A673 (cell line): ENCODE results near the gene SAP30L. TPM values are rescaled to one million over a fixed set of nuclear protein-coding genes. Genes with fewer than 3 reads are reported as not detected.

ENCODE experiments used
- BruUV-seq: library from RNA; stranded (reverse); fragments of 400-500 nt; replicated peaks from 2 replicates; lab custom pipeline; 2021; lab: Mats Ljungman, UMichigan
- CTCF ChIA-PET: fragments of 300-600 bp; sonication (Branson Sonifier 250); formaldehyde crosslinking; loops from one replicate; lab custom pipeline; 2022; ENCODE audit warnings: antibody characterized with exemption; lab: Charles Lee
- POLR2A ChIA-PET: fragments of 300-600 bp; sonication (Branson Sonifier 250); formaldehyde crosslinking; loops from one replicate; lab custom pipeline; 2022; ENCODE audit warnings: antibody characterized with exemption; ENCODE audit not compliant: low non-redundant PET; lab: Charles Lee
- DNase-seq: peaks from one replicate; pipeline ENCODE4 v3.0.0-alpha.2; 2015; ENCODE audit warnings: low spot score
- H3K27ac ChIP-seq: fragments of 200-600 bp; sonication (generic); 2 replicates; pipeline ENCODE4 v1.5.1; 2016; ENCODE audit warnings: mixed run types, low read depth, mild to moderate bottlenecking, mixed read lengths, antibody characterized with exemption, low read length; ENCODE audit not compliant: poor library complexity, severe bottlenecking
- H3K27me3 ChIP-seq: fragments of 200-600 bp; sonication (generic); replicated peaks from 2 replicates; pipeline ENCODE4 v1.6.1; 2017; ENCODE audit warnings: mixed run types, low read depth, mild to moderate bottlenecking, mixed read lengths, antibody characterized with exemption, low read length; ENCODE audit not compliant: insufficient read depth, poor library complexity
- H3K36me3 ChIP-seq: fragments of 200-600 bp; sonication (generic); 2 replicates; pipeline ENCODE4 v1.6.1; 2016; ENCODE audit warnings: mixed run types, mild to moderate bottlenecking, mixed read lengths, antibody characterized with exemption, low read length; ENCODE audit not compliant: insufficient read depth, poor library complexity, severe bottlenecking
- H3K4me1 ChIP-seq: fragments of 200-600 bp; sonication (generic); 2 replicates; pipeline ENCODE4 v1.6.1; 2017; ENCODE audit warnings: mixed run types, mild to moderate bottlenecking, mixed read lengths, antibody characterized with exemption, low read length; ENCODE audit not compliant: insufficient read depth, poor library complexity, severe bottlenecking
- H3K4me3 ChIP-seq: fragments of 200-600 bp; sonication (generic); 2 replicates; pipeline ENCODE4 v1.5.1; 2016; ENCODE audit warnings: low read depth, mixed run types, mild to moderate bottlenecking, mixed read lengths, low read length; ENCODE audit not compliant: poor library complexity, severe bottlenecking
- H3K9me3 ChIP-seq: fragments of 200-600 bp; sonication (generic); 2 replicates; pipeline ENCODE4 v1.6.1; 2016; ENCODE audit warnings: mixed run types, low read depth, mild to moderate bottlenecking, mixed read lengths, antibody characterized with exemption, low read length; ENCODE audit not compliant: poor library complexity, severe bottlenecking
- EZH2 ChIP-seq: fragments of 200-600 bp; sonication (generic); IDR thresholded peaks from 2 replicates; pipeline ENCODE4 v1.6.1; 2017; ENCODE audit warnings: borderline replicate concordance, low read depth, mild to moderate bottlenecking, mixed read lengths, antibody characterized with exemption, low read length; ENCODE audit not compliant: poor library complexity, severe bottlenecking
- intact Hi-C: fragments of 100-400 bp; cut with micrococcal nuclease; formaldehyde crosslinking; loops from one replicate; pipeline ENCODE4 v1.10.0; 2022; ENCODE audit not compliant: unreplicated experiment
- total RNA-seq: library from RNA; stranded (reverse); gene quantifications from 2 replicates; pipeline ENCODE4 v1.2.3, GENCODE V29; 2021
- TF ChIP-seq, protein P1 (sequence below): fragments of 300-800, 200-600 bp; sonication (generic); conservative IDR thresholded peaks from 2 replicates; pipeline ENCODE4 v1.5.1; 2017; ENCODE audit warnings: low read depth, mild to moderate bottlenecking, antibody characterized with exemption, low read length, moderate library complexity, mixed read lengths

Gene SAP30L
- total RNA-seq, 1 experiment from 2014 or later: 29.2 TPM

DNA sequence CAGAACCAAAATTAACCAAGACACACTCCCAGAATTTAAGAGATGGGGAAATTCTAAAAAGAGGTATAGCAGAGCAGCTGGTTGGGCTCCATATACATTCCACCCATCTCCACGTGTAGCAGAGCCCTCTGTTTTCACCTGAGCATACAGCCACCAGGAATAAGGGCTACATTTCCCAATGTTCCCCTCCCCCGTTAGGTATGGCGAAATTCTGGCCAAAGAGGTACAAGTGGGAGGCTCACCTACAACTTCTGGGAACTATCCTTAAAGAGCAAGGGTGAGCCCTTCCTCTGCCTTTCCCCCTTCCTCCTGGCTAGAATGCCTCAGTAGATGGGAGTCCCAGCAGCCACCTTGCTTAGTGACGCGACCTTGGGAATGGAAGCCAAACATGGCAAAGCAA, 5.3 kb upstream of the SAP30L start:
- DNase-seq: no peak
- intact Hi-C loops: no loop called here
- H3K27me3 ChIP-seq: no peaks in the 10 kb centered on the region
- TF ChIP-seq, protein P1, sequence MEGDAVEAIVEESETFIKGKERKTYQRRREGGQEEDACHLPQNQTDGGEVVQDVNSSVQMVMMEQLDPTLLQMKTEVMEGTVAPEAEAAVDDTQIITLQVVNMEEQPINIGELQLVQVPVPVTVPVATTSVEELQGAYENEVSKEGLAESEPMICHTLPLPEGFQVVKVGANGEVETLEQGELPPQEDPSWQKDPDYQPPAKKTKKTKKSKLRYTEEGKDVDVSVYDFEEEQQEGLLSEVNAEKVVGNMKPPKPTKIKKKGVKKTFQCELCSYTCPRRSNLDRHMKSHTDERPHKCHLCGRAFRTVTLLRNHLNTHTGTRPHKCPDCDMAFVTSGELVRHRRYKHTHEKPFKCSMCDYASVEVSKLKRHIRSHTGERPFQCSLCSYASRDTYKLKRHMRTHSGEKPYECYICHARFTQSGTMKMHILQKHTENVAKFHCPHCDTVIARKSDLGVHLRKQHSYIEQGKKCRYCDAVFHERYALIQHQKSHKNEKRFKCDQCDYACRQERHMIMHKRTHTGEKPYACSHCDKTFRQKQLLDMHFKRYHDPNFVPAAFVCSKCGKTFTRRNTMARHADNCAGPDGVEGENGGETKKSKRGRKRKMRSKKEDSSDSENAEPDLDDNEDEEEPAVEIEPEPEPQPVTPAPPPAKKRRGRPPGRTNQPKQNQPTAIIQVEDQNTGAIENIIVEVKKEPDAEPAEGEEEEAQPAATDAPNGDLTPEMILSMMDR: no peak
- no peak for TF ChIP-seq EZH2
- H3K4me1 ChIP-seq: no peaks in the 10 kb centered on the region
- POLR2A ChIA-PET: no interaction called here
- no peak overlapping the region for H3K4me3 ChIP-seq
- CTCF ChIA-PET: no interaction called here
- no peak overlapping the region for H3K27ac ChIP-seq
- BruUV-seq: no TSS peak
- no peaks in the 10 kb centered on the region for H3K36me3 ChIP-seq
- H3K9me3 ChIP-seq: no peaks in the 10 kb centered on the region

DNA sequence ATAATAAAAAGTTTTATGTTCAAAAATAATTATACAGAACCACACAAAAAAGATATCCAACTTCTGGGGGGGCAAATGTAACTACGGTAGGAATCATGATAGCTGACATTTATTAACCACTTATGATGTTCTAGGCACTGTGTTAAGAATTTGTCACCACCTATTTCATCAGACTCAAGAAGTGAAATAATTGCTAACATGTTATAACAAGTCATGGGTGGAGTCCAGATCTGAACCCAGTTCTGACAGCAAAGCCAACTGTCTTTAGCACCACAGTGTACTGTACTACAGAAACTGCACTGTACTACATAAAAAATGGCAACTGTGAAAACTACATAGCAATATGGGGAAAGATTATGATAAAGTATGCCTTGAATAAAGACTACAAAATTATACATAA, 3.0 kb upstream of the SAP30L start:
- BruUV-seq: no TSS peak
- Histone ChIP-seq H3K4me1 (peaks cover 8% of the 10 kb centered on the region), H3K27ac (no peak overlapping the region), H3K4me3 (no peak overlapping the region), H3K9me3 (no peaks in the 10 kb centered on the region), H3K27me3 (no peaks in the 10 kb centered on the region), H3K36me3 (no peaks in the 10 kb centered on the region)
- intact Hi-C loops: no loop called here
- ChIA-PET POLR2A (no interaction called here), CTCF (no interaction called here)
- no peak for DNase-seq
- TF ChIP-seq, protein P1: no peak
- TF ChIP-seq EZH2: no peak

- TF ChIP-seq, protein P1: no peak
- TF ChIP-seq EZH2: no peak
- Histone ChIP-seq H3K4me1 (peaks cover 8% of the 10 kb centered on the region), H3K36me3 (no peaks in the 10 kb centered on the region), H3K4me3 (peak overlapping the region; percentile 62), H3K27me3 (no peaks in the 10 kb centered on the region), H3K9me3 (no peaks in the 10 kb centered on the region), H3K27ac (peak overlapping the region; percentile 39)
- DNase-seq: no peak
- intact Hi-C loops: no loop called here
- CTCF ChIA-PET: no interaction called here
- POLR2A ChIA-PET: no interaction called here
- no TSS peak for BruUV-seq
Observed at GRCh38 chr5:154444556-154445421, 1.0 kb upstream of the SAP30L start.
